GM19239 (cell line): ENCODE measurements around the gene TLX1.

Source experiments
- DNase-seq: peaks from one replicate; pipeline ENCODE4 v3.0.0; 2011; ENCODE audit warnings: low spot score; ENCODE audit not compliant: insufficient read length
- FAIRE-seq: peaks from 2 replicates; lab custom pipeline; 2011; peaks lifted over from hg19 to GRCh38; lab: Jason Lieb, UNC

The TLX1 gene

GRCh38 chr10:101110856-101111523, 20.1 kb upstream of the TLX1 start:
- FAIRE-seq (no peak), DNase-seq (no peak)

DNA sequence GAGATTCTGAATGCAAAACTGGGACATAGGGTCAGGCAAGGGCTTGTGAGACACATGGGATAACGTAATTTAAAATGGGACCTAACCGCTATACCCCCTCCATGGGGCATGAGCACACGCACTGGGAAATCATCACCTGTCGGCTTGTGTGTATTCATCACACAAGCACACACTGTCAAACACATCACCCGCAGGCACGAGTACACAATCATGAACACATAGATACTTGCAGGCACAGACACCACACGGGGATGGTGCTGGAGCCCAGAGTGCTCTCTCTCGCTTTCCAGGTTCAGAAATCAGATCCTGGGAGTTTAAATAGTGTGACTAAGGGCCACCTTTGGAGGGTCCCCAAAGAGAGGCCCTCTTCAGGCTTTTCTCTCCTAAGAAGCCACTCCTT, 19.6 kb upstream of the TLX1 start:
- DNase-seq (no peak), FAIRE-seq (no peak)

DNA sequence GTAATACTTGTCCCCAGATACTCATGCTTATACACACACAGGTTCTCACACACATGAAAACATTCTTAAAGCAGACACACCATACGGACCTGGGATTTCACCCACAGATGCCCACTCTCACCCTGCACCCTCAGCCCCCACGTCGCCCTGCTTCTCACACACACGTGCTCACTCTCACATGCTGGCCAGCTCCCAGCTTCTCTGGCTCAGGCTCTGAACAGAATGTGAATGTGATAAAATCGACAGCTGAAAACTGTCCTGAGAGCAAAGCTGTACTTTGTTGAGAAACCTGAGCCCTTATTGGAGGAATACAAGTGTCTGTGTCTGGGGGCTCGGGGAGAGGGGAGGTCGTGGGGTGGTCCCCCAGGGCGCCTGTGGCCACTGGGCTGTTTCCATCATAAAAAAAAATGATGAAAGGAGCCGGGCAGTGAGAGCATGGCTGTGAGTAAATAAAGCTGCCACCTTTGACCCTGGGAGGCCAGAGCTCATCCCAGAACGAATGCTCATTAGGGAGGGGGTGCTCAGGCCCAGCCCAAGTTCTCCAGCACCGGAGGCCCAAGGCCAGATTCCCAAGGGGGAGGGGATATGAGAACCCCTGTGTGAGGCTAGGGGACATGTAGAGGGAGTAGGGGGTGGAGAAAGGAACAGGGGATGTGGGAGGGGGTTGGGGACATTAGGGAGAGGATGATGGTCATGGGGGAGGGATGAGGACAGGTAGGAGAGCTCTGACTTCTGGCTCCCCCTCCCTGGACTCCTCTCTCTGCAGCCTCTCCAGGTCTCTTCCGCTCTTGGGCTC, 18.1 kb upstream of the TLX1 start:
- DNase-seq: no peak
- no peak for FAIRE-seq

- DNase-seq (no peak), FAIRE-seq (no peak)
These were observed 17.2 kb upstream of the TLX1 start for GRCh38 chr10:101113890-101114403.

DNA sequence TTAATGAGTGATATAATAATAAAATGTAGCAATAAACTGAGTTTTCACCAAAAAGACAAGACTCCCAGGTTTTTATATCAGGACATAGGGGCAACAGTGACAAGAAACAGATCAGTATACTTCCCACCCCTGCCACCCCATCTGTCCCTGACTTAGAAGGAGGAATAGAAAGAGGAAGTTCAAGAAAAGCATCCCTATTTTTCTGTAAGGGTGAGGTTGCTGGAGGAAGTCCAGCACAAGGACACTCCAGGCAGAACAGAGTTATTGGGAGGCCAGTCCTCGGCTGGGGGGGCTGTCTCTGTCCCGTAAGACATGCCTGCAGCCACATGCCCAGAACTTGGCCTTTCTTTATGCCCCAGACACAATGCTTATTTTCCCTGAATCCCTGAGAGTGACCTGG, 16.5 kb upstream of the TLX1 start:
- FAIRE-seq (no peak), DNase-seq (no peak)

DNA sequence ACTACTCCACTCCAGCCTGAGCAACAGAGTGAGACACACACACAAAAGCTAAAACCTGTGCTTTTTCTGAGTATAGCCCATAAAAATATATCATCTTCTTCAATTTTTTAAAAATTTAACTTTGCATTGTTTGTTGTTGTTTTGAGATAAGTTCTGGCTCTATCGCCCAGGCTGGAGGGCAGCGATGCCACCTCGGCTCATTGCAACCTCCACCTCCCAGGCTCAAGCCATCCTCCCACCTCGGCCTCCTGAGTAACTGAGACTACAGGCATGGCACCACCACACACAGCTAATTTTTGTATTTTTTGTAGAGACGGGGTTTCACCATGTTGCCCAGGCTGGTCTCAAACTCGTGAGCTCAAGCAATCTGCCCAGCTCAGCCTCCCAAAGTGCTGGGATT, 14.3 kb upstream of the TLX1 start:
- FAIRE-seq (no peak), DNase-seq (no peak)

GRCh38 chr10:101118031-101118430, 13.1 kb upstream of the TLX1 start:
- FAIRE-seq: no peak

DNA sequence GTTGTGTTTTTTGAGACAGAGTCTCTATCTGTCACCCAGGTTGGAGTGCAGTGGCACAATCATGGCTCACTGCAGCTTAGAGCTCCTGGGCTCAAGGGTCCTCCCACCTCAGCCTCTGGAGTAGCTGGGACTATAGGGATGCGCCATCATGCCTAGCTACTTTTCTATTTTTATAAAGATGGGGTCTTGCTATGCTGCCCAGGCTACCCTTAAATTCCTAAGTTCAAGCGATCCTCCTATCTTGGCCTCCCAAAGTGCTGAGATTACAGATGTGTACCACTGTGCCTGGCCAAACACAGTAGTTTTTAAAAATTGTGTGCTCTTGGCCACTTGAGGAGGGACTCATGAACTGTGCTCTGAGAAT, 10.6 kb upstream of the TLX1 start:
- FAIRE-seq: no peak
- DNase-seq: no peak

More at GRCh38 chr10:101118031-101118430, 13.1 kb upstream of the TLX1 start:
- no peak for DNase-seq

DNA sequence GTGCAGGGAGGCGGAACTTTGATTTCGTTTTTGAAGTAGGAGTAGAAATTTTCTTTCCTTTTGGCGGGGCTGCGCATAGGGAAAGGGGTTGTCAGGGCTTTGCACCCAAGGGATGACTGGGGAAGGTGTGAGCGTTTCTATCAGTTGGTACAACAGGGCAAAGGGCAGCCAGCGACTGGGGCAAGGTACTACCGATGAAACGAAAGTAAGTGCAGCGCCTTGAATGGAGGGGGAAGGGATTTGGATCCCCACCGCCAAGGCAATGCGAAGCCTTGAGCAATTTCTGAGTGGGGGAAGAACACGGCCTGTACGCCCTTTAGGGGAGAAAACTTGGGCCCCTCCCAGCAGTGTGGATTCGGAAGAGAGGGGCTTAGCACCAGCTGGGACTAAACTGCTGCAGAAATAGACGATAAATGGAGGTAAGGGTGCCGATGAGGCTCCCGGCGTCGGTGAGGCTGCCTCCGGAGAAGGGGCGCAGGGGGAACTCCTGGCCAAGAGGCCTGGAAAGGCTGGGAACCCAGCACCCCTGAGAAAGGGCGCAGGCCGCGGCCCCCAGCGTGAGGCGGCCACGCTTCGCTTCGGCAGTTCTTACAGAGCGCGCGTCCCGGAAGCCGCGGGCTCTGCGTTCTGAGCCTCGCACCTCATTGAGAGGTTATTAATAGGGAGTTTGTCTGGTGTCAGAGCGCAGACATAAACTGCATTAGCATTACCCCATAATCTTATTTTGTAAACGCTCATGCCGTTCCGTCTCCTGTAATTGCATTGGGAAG, 10.0 kb upstream of the TLX1 start:
- DNase-seq (no peak), FAIRE-seq (peak; percentile 76)

DNA sequence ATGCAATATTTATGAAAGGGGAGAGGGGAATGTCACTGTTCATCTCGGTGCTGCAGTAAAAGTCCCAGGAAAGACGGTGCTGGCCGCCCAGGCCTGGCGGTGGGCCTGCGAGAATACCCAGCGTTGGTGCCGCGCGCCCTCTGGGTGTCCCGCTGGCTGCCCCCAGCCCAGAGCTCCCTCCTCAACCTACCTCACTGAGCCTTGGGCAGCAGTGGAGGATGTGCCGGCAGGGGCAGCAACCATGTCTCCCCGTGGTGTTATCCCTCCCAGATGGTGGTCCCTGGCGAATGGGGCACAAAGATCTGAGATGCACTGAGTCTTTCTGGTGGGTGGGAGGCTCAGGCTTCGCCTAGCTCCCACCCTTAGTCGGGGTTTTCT, 9.5 kb upstream of the TLX1 start:
- FAIRE-seq (no peak), DNase-seq (no peak)

DNA sequence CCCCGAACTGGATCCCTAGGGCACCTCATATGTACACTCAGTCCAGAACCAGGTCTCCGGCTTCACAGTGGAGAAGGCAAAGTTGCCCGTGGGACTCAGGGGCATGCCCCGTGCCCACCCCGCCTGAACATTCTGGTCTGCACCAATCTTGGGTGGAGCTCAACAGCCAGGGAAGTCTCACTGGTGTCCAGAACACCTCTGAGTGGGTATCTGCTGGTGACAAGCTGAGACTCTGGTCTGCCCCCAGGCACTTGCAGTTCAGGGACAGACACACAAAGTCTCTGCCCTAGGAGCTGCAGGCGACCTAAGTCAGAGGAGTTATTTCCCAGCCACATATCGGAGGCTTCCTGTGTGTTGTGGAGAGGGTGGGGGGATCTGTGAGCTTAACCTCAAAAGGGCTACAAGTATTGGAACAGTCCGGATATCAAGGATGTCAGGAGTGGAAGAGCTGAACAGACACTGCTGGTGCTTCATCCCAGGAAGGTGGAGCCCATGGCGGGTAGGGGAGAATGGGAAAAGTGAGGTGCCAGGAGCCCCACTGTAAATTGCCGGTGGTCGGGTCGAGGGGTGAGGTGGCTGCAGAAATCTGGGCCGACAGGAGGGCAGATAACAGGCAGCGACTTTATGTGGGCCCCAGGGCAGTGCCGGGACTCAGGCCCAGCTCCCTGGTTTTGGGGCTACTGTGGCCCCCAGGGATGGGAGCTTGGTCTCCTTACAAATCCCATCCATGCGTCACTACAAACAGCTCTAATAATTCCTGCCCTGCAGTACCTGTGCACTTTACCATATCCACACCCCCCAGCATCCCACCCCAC, 8.6 kb upstream of the TLX1 start:
- FAIRE-seq: no peak

GRCh38 chr10:101123085-101123814, 7.8 kb upstream of the TLX1 start:
- FAIRE-seq (no peak), DNase-seq (no peak)

More for the DNA sequence above, 8.6 kb upstream of the TLX1 start:
- DNase-seq: no peak

DNA sequence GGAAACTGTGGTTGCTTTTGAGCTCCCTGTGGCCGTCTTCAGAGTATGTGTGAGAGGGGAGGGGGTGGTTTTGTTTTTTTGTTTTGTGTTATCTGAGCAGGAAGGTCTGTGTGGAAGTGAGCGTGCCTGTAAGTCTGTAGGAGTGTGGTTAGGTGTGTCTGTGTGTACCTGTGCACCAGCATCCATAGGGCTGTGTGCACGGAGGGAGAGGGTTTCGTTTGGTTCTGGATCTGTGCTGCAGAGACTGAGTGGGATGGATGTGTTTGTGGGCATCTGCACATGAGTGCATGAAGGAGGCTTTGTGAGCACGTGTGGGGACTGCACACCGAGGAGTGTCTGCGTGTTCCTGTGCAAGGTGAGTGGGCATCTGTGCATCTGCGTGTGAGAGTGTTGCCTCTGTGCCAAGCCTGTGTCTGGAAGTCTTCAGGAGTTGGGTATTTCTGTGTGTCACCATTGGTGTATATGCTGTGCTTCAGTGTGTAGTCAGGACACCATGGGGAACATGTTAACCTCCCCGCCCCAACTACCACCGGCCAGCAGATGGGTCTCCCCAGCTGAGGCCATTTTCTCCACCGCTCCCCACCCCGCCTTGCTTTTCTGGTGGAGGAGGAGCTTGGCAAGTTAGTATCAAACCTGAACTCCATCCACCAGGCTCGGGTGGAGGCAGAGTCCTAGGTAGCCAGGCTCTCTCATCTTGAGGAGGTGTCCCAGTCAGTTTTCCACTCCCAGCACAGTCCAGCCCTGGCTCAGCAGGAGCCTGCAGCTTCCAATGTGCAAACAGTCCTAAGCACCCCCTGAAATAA, 7.1 kb upstream of the TLX1 start:
- no peak for FAIRE-seq
- no peak for DNase-seq

GRCh38 chr10:101124933-101125332, 6.2 kb upstream of the TLX1 start:
- DNase-seq (no peak), FAIRE-seq (no peak)

DNA sequence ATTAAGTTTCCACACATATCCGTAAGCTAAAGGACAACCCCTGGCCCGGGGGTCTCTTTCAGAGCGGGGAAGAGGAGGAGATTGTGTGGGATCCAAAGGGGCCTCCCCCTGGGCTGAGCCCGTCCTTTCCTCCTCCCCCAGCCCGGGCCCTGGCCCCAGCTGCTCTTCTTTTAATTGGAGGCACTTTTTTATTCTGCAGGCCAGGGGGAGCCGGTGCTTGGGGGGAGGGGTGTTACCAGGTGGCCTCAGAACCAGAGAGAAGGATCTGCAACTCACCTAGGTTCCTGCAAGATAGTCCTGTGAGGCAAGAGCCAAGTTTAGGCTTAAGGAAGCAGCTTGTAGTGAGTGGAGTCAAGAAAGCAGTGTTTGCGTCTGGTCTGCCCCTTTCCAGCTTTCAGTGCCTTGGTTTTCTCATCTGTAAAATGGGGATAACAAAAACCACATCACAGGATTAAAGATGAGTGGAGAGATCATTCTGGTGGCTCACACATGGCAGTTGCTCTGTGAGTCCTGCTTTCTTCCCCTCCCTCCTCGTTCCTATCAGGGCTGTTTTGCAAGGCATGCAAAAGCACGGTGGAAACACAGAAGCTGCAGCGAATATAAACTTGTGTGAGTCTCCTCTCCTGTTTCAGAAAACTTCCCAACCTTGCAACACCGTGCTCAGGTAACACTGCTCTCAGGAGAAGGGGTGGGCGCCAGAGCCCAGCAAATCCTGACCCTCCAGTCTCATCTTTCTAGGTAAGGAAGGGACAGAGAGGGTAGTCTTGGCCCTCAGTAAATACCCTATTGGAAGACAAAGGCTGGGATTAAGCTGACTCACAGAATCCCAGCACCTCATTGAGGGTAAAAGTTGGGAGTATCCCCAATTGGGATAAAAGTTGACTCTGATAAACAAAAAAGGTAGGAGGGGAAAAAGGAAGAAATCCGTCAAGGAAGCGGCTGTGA, 4.1 kb upstream of the TLX1 start:
- FAIRE-seq (no peak), DNase-seq (no peak)

- FAIRE-seq (no peak), DNase-seq (no peak)
These were observed 959 bp upstream of the TLX1 start for GRCh38 chr10:101130141-101130540.

DNA sequence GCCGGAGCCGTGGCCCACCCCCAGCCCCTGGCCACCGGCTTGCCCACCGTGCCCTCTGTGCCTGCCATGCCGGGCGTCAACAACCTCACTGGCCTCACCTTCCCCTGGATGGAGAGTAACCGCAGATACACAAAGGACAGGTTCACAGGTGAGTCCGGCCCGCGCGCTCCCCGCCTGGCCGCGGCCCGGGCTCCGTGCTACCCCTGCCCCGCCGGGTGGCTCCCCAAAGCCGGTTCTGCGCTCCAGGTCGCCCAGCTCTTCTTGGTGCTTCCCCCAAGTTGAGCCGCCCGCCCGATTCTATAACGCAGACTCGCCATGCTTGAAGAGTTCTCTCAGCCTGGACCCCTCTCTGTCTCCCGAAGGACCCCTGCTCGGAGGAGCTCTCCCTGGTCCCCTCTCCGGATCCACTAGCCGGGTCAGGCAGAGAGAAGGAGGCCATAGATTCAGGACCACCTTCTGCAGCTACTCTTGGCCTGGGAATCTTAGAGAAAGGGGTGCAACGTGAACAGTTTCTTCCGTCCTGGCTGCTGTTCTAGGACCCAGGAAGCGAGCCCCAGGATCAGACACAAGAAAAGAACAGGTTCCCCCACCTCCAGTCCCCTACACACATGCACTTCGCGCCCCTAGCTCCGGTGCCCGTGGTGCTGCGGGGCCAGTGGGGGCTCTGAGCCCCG, 999 bp downstream of the TLX1 start:
- FAIRE-seq: no peak

More for the DNA sequence above, 999 bp downstream of the TLX1 start:
- DNase-seq: no peak
